HG03432 (cell line): Measurements from ENCODE around the gene BRD1.
A peak's percentile ranks its signal among the peaks of the same experiment; 100 is the strongest.

Experiments
- ATAC-seq: cut with Tn5 transposase; IDR thresholded peaks from one replicate; pipeline ENCODE4 v1.9.1; 2021; ENCODE audit warnings: mild to moderate bottlenecking, moderate library complexity; ENCODE audit not compliant: unreplicated experiment

The BRD1 gene

DNA sequence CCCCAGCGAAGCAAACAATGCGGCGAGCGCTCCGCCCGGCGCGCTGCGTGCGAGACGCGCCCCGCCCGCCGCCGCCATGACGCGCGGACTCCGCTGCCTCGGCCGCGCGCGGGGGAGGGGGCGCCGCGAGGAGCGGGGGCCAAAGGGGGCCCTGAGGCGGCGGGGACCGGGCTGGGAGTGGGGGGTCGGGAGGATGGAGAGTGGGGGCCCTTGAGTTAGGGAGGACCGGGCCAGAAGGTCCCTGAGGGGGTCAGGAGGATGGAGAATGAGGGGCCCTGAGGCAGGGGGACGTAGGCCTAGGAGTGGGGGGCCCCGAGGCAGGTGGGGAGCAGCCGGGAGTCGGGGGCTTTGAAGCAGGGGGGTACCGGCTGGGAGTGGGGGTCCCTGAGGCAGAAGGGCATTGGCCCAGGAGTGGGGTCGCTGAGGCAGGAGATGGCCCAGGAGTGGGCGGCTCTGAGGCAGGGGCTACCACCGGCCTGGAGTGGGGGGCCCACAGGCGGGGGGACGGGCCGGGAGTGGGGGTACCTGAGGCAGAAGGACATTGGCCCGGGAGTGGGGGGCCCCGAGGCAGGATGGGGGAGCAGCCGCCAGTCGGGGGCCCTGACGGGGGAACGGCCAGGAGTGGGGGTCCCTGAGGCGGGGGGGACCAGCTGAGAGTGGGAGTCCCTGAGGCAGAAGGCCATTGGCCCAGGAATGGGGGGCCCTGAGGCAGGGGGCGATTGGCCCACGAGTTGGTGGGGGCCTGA, at the start of gene BRD1:
TSS of gene BRD1 (minus strand) at position 21 of the 746 bp plus-strand sequence. CDS start 3,556 bp downstream, outside the sequence.
- peak; percentile 49 for ATAC-seq

- ATAC-seq = no peak
Measured at GRCh38 chr22:49873228-49873940, 45.7 kb upstream of the BRD1 start.

DNA sequence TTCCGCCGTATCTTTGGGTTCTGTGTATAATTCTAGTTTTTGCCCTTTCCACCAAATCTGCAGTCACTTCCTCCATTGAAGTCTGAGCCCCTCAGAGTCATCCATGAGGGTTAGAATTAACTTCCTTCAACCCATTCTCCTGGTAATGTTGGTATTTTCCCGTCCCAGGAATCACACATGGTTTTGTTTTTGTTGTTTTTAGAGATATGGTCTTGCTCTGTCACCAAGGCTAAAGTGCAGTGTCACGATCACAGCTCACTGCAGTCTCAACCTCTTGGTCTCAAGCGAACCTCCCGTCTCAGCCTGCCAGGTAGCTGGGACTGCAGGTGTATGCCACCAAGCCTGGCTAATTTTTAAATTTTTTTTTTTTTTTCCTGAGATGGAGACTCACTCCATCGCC, 44.7 kb upstream of the BRD1 start:
- ATAC-seq = no peak

- no peak for ATAC-seq
Measured at GRCh38 chr22:49871482-49871881, 43.8 kb upstream of the BRD1 start.

DNA sequence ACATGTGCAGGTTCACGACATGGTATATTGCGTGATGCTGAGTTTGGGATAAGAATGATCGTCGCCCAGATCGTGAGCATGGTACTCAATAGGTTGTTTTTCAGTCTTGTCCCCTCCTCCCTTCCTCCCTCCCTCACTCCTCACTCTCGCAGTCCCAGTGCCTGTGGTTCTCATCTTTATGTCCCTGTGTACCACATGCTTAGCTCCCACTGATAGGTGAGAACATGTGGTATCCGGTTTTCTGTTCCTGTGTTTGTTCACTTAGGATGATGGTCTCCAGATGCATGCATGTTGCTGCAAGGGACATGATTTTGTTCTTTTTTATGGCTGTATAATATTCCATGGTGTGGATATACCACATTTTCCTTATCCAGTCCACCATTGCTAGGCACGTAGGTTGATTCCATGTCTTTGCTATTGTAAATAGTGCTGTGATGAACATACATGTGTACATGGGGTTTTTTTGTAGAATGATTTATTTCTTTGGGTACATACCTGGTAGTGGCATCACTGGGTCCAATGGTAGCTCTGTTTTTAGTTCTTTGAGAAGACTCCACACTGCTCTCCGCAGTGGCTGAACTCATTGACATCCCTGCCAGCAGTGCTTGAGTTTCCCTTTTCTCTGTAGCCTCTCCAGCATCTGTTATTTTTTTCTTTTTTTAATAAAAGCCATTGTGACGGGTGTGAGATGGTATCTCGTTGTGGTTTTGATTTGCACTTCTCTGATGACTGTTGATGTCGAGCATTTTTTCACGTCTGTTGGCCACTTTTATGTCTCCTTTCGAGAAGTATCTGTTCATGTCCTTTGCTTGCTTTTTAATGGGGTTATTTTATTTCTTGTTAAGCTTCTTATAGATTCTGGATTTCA, 42.4 kb upstream of the BRD1 start:
- ATAC-seq = no peak

- no peak for ATAC-seq
Measured at GRCh38 chr22:49869086-49869830, 41.6 kb upstream of the BRD1 start.

DNA sequence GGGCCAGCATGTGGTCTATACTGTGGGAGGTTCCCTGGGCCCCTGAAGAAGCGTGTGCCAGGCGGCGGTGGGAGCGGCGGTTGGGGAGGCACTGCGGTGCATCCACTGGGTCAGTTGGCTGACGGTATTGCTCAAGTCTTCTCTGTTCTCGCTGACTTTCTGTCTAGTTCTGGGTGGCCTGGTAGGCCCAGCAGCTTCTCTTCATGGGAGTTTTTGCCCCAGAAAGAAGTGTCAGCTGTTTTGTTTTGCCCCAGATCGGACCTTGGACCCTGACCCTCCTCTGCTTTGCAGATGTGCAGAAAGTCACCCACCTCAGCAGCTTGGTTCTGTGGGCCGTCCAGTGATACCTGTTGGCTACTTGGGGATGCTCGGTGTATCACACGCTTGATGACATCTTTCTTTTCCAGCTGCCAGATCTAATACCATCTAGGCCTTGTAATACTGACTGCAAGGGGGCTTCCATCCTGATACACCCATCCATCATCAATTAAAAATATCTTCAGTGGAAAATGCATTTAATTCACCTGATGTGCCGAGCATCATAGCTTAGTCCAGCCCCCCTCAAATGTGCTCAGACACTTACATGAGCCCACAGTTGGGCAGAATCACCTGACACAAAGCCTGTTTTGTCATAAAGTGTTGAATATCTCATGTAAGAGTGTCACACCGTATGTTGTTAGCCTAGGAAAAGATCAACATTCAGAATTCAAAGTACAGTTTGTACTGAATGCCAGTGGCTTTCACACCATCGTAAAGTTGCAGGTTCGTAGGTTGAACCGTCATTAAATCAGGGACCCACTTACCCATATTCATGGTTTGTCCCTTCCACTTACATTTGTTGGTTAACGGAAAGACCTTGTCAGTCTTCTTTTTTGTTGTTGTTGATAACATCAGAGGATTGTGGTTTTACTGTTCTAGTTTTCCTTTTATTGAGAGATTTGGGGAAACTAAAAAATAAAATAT, 39.9 kb upstream of the BRD1 start:
- ATAC-seq = no peak

GRCh38 chr22:49866646-49867045, 39.0 kb upstream of the BRD1 start:
- no peak for ATAC-seq

DNA sequence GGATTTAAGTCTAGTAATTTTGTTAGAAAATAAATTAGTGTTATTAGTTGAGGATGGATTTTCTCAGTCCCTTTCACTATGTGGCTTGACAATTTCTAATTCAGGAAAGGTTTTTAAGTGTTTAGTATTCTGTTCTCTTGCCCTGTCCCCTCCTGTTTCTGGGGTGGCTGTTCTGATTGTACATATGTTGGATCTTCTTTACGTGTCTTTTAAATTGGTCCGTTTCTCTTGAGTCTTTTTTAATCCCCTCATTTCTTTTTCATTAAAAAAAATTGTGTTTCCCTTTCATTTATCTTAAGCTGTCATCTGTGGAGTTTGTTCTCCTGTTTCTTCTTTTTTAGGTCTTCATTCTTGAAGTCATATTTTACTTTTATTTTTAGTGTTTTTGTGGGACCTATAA, 38.5 kb upstream of the BRD1 start:
- ATAC-seq = no peak

DNA sequence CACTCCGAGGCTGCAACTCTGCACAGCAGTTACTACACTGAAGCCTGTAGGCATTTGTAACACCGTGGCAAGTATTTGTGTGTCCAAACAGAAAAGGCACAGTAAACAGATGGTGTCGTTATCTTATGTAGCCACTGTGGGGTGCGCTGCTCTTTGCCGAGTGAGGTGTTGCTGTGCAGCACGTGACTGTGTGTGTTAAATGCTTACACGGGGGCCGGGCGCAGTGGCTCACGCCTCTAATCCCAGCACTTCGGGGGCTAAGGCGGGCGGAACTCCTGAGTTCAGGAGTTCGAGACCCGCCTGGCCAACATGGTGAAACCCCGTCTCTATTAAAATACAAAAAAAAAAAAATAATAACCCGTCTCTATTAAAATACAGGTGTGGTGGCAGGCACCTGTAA, 37.5 kb upstream of the BRD1 start:
- no peak for ATAC-seq

- ATAC-seq = no peak
Measured at GRCh38 chr22:49863931-49864330, 36.3 kb upstream of the BRD1 start.

DNA sequence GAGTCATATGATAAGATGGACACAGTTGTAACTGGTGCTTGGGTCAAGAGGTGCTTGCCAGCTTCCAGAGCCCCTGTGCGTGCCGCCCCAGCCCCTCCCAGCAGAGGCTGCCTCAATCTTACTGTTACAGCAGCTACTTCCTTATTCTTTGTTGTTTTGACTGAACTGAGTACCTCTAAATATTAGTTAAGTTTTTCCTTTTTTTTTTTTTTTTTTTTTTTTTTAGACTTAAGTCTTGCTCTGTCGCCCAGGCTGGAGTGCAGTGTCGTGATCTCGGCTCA, 34.8 kb upstream of the BRD1 start:
- no peak for ATAC-seq

DNA sequence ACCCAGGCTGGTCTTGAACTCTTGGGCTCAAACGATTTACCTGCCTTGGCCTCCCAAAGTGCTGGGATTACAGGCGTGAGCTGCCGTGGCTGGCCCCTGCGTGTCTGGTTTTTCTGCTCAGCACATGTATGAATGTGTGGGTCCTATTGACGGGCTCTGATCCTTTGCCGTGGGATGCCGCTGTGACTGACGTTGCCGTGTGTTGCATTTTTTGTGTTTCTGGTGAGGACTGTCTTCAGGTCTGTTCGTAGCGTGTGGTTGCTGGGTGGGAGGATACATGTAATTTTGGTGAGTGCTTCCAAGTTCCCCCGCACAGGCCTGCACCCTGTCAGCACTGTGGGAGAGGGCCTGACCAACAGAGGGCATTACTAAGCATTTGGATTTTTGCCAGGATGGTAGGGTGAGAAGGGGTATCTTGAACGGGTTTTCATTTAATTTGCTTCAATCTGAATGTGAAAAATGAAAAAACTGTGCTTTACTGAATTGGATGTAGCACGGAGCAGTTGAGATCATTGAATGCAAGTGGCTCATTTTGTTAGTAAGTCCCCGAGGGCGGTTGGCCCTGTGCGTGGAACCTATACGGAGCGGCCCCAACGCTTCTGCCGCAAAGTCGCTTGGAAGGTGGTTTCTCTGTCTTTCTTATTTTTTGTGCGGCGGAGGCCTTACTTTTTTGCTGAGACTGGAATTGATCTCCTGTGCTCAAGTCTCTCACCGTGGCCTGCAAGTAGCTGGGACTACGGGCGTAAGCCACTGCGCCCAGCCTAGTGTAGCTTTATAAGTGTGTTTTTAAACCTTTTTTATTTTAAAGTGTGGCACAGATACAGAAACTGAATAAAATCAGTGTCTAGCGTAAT, 34.2 kb upstream of the BRD1 start:
- ATAC-seq = no peak

DNA sequence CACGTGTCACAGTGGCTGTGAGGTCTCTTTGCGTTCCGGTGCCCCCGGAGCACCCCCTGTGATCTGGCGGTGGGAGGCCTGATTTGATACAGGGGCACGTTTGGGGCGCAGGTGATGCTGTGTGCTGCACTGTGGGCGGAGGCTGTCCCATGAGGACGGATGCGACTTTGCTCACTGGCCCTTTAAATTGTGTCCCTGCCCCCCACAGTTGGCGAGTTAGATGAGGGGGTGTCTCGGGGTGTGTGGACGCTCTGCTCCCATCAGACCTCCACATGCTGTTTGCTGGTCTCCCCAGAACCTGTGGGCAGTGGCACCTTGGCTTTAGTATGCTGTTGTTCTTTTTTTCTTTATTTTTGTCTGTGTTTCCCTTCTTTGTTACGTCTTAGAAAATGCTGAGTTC, 31.2 kb upstream of the BRD1 start:
- no peak for ATAC-seq

DNA sequence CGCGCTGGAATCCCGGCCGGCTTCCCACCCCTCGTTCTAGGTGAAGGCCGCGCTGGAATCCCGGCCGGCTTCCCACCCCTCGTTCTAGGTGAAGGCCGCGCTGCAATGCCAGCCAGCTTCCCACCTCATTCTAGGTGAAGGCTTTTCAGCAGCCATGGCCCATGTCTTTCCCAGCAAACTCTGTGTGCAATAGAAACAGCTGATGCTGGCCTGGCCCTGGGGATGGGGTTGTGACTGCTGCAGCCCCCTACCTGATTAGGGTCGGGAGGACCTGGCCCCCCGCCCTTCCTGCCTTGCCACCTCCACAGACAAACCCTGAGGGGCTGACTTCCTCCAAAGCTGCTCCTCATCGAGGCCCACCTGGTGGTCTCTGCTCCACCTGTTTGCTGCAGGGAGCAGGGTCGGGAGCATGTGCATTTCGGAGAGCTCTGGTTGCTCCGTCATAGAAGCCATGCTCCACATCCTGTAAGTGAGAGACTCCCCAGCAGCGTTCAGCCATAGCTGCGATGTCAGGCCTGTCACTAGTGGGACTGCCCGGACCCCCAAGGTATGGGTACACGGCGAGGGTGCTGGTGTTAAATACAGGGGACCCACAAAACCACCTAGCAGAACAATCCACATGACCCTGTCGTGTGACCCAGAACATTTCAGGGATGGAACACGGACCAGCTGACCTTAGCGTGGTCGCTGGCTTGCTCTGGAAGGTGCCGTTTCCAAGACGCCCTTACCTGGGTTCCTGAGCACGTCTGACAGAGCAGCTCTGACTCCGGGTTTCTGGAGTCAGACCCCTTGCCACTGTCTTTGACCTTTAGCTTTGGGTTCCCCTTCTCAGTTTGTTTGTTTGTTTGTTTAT, 29.3 kb upstream of the BRD1 start:
- ATAC-seq = no peak

GRCh38 chr22:49856343-49856742, 28.7 kb upstream of the BRD1 start:
- ATAC-seq = no peak

GRCh38 chr22:49855251-49855911, 27.7 kb upstream of the BRD1 start:
- no peak for ATAC-seq
